Gastrocnemius medialis (tissue), 4 donors: Measurements from ENCODE around the gene STARD13.

Experiments
- POLR2A ChIP-seq, 2 donors: fragments of 450-650 bp; IDR thresholded peaks; one replicate each; pipeline ENCODE4 v1.6.1; 2017; ENCODE audit warnings: antibody characterized with exemption in 2 of 2, mild to moderate bottlenecking in 2 of 2, moderate library complexity in 2 of 2
- TF ChIP-seq, protein P1 (sequence below), 5 experiments: fragments of 450-650 bp in 3 of 5; fragments of 200-600 bp in 2 of 5; sonication (generic) in 2 of 5; IDR thresholded peaks in 4 of 5; conservative IDR thresholded peaks in 1 of 5; 1 replicate in 4 of 5; 2 replicates in 1 of 5; pipeline ENCODE4 v1.5.1; 2016 to 2019; ENCODE audit warnings: antibody characterized with exemption in 5 of 5, mild to moderate bottlenecking in 3 of 5, moderate library complexity in 3 of 5

DNA sequence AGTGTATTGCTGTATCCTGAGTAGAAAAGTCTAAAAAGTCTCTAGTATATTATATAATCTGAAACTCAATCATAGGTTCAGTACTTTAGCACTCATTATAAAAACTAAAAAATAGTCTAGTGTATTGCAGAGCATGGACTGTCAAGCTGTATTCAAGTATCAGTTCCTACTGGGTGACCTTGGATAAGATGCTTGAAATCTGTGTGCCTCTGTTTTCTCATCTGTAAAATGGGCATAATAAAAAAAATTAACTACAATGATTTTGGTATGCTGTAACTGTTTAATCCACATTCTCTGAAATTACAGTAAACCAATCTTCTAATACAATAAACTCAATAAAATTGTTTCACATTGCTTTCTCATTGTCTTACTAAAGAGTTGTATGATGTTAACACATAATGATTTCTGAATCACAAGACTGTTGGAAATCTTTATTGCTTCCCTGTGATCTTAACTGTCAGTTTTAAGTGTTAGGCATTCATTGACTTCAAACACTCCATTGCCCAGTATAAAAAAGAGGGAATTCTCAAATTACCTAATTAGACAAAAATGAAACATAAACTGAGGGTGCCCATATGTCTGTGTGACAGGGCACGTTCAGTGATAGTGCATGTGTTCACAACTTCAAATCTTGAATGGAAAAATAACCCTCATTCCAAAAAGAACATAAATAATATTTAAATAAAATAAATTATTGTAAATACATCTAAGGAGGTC, 2.2 kb downstream of the STARD13 start:
- TF ChIP-seq, protein P1, sequence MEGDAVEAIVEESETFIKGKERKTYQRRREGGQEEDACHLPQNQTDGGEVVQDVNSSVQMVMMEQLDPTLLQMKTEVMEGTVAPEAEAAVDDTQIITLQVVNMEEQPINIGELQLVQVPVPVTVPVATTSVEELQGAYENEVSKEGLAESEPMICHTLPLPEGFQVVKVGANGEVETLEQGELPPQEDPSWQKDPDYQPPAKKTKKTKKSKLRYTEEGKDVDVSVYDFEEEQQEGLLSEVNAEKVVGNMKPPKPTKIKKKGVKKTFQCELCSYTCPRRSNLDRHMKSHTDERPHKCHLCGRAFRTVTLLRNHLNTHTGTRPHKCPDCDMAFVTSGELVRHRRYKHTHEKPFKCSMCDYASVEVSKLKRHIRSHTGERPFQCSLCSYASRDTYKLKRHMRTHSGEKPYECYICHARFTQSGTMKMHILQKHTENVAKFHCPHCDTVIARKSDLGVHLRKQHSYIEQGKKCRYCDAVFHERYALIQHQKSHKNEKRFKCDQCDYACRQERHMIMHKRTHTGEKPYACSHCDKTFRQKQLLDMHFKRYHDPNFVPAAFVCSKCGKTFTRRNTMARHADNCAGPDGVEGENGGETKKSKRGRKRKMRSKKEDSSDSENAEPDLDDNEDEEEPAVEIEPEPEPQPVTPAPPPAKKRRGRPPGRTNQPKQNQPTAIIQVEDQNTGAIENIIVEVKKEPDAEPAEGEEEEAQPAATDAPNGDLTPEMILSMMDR (IDR thresholded peaks at IDR 0.05 in 4 of 5, conservative IDR thresholded peaks at IDR 0.05 in 1 of 5), result no peak
- no peak for TF ChIP-seq POLR2A (IDR thresholded peaks at IDR 0.05)
